ENCODE results near the gene SIVA1.

The SIVA1 gene

DNA sequence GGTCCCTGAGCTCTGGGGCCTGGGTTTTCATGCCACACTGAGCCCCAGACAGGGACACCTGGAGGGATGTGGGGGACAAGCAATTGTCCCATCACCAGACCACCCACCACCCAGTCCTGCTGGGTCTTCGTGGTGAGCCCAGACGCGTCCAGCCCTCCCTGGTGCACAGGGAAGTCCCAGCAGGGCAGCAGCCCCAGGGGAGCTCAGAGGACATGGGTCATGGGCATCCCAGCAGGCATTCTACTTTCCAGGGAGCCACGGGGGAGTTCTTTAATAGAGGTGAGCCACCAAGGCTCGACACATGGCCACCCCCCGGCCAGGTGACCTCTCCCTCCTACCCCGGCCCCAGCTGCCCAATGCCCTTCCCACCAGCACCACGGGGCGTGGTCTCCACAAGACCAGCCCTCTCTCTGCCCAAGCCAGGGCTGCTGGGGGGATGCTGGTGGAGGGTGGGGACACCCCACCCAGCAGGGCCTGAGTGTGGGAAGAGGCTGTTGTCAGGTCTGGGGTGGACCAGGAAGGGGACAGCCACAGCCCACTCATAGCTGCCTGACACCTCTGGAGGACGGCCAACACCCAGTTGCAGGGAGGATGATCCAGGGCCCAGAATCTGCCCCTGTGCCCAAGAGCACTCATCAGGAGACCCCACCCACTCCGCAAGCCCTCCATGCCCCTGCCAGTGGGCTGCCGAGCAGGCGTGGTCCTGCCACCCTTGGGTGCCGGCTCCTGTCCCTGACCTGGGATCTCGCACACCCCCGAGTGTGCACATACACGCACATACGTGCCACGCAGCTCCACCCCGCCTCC is 28.5 kb downstream of the SIVA1 start:
- TF ChIP-seq, protein P1, sequence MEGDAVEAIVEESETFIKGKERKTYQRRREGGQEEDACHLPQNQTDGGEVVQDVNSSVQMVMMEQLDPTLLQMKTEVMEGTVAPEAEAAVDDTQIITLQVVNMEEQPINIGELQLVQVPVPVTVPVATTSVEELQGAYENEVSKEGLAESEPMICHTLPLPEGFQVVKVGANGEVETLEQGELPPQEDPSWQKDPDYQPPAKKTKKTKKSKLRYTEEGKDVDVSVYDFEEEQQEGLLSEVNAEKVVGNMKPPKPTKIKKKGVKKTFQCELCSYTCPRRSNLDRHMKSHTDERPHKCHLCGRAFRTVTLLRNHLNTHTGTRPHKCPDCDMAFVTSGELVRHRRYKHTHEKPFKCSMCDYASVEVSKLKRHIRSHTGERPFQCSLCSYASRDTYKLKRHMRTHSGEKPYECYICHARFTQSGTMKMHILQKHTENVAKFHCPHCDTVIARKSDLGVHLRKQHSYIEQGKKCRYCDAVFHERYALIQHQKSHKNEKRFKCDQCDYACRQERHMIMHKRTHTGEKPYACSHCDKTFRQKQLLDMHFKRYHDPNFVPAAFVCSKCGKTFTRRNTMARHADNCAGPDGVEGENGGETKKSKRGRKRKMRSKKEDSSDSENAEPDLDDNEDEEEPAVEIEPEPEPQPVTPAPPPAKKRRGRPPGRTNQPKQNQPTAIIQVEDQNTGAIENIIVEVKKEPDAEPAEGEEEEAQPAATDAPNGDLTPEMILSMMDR (IDR thresholded peaks at IDR 0.05; ENCODE audit: low read depth, low read length) = no peak
- H3K4me3 ChIP-seq (ENCODE audit: low read depth, low read length) = no peak overlapping the region

DNA sequence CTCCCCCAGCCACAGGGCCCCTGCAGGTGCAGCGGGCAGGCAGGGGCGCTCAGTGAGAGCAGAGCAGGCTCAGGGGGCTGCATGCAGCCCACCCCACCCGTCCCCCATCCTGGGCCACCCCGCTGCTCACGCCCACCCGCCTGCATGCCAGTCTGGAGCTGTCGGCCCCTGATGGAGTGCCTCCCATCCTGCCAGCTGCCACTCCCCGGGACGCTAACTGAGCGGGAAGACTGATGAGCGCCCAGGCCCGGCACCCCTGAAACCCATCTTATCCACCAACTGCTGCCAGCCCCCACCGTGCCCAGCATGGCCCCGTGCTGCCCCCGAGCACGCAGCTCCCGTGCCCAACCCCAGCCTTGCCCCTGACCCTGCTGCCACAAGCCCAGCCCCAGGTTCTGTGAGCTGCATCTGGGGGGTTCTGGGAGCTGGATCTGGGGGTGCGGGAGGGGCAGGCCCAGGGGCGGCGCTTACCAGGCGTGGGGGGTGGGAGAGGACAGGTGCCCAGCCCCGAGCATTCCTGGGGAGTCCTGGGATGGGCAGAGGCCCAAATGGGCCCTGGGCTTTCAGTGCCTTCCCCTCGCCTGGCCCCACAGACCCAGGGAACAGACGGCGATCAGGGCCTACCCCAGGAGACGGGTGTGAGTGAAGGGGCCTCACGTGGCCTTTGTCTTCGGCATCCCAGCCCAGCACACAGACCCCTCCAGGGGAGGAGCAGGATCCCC is 29.3 kb downstream of the SIVA1 start:
- no peak overlapping the region for H3K4me3 ChIP-seq (ENCODE audit: low read depth, low read length)
- TF ChIP-seq, protein P1 (IDR thresholded peaks at IDR 0.05; ENCODE audit: low read depth, low read length) = no peak

DNA sequence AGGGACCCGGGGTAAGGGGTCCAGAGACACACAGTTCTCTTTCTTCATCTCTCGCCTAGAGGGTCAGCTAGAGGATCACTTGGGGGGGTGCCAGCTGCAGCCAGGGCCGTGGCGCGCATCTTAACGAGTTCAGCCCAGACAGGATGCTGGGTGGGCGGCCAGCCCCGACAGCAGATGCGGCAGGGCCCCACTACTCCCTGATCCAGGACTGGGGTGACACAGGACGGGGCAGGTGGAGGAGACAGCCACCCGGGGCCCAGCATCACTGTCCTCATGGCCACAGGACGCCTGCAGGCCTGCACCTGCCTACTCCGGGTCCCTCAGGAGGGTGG is 29.8 kb downstream of the SIVA1 start:
- TF ChIP-seq, protein P1 (IDR thresholded peaks at IDR 0.05; ENCODE audit: low read depth, low read length) = no peak
- no peak overlapping the region for H3K4me3 ChIP-seq (ENCODE audit: low read depth, low read length)

DNA sequence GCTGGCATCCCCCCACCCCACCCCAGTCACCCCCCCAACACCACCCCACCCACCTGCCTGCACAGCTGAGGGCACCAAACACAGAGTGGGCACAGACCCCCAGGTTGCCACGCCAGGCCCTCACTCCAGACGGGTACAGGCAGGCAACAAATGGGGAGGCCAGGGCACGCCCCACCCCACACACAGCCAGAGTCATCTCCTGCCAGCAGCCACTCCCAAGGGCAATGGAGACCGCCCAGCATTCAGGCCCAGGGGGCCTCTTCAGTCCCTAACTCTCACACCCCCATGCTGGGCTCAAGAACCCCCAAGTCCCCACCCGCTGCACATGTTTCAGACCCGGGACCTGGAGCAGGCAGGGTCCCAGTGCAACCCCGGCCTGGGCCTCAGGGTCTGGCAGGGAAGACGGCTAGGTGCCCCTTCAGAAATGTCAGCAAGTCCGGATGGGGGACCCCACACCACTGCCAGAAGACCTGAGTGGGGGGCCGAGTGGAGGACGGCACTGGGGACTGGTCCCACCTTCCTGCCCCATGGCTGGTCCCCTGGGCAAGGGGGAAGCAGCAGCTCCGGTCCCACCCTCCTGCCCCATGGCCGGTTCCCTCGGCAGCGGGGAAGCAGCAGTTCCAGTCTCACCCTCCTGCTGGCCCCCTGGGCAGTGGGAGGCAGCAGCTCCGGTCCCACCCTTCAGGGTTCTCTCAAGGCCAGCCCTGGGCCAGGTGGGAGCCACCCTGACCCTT is 30.7 kb downstream of the SIVA1 start:
- TF ChIP-seq, protein P1 (IDR thresholded peaks at IDR 0.05; ENCODE audit: low read depth, low read length) = no peak
- H3K4me3 ChIP-seq (ENCODE audit: low read depth, low read length) = no peak overlapping the region

DNA sequence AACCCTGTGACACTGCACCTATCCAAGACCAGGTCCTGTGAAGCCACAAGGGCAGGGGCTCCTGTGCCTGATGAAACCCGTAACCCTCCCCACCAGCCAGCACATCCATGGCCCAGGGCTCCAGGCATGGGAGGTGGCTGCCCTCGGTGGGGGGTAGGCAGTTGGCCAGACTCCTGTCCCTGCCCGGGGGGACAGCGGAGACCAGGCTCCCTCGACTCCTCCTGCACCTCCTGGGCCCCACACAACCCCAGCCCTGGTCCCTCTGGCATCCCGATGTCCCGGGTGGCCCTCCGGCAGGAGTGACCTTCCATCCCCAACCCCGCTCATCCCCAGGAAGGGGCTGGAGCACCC is 31.2 kb downstream of the SIVA1 start:
- H3K4me3 ChIP-seq (ENCODE audit: low read depth, low read length) = no peak overlapping the region
- TF ChIP-seq, protein P1 (IDR thresholded peaks at IDR 0.05; ENCODE audit: low read depth, low read length) = no peak

DNA sequence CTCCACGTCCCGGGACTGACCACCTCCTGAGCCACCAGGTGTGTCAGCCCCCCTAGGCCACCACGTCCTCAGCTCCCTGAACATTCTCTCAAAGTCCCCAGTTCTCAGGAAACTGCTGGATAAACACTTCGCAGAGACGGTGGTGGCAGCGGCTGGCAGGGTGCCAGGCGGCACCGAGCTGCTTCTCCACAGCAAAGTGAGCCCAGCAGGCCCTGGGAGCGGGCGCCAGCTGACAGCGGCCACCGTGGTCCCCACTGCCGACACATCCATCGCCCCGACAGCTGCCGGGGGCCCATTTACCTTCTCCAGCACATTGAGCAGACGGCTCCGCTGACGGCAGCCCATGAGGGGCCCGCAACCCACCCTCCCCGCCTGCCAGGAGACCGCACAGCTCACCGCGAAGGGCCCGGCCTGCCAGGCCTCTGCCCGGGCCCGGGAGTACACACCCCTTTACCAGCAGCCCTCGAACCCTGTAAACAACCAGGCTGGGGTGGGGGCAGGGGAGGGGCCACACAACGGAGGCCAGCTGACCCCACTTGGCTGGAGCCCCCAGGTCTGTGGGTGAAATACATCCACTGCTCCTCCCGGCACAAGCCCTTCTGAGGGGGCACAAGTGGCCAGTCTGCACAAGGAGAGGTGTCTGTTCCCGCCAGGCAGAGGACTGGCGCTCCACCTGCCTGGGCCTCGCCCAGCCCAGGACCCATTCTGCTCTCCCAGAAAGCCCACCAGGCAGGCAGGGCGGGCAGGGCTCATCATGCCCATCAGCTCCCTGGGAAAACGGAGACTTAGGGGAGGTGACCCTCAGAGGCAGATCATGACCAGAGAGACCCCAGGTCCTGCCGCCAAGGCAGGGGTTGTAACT is 32.1 kb downstream of the SIVA1 start:
- TF ChIP-seq, protein P1 (IDR thresholded peaks at IDR 0.05; ENCODE audit: low read depth, low read length) = no peak
- no peak overlapping the region for H3K4me3 ChIP-seq (ENCODE audit: low read depth, low read length)
